ENCODE results near the gene P3H1. TPM values are rescaled to one million over a fixed set of nuclear protein-coding genes. Genes with fewer than 3 reads are reported as not detected.
A peak's percentile ranks its signal among the peaks of the same experiment; 100 is the strongest.
"Not testable (repeated sequence)": the region's sequence is repeated elsewhere in the genome, so short reads cannot be mapped to it uniquely, and the experiment has no call there.

P3H1 gene
- total and polyA plus RNA-seq, 3 experiments from 2014 or later: 11.1 to 38.5 (median 35.6) TPM

- CTCF ChIA-PET: no interaction called here
- H3K36me3 Mint-ChIP-seq: no peaks in the 10 kb centered on the region
- H3K36me3 ChIP-seq (ENCODE audit: insufficient read depth, low read length): no peaks in the 10 kb centered on the region
- H3K27ac ChIP-seq (ENCODE audit: low read depth, low read length): no peak overlapping the region
- H3K27me3 ChIP-seq (ENCODE audit: insufficient read depth, low read length, poor library complexity, severe bottlenecking): no peaks in the 10 kb centered on the region
- no peak overlapping the region for H3K27ac Mint-ChIP-seq
- H3K4me3 Mint-ChIP-seq: no peak overlapping the region
- peaks cover 0 to 7% (median 2%) of the 10 kb centered on the region in 3 donors for H3K4me1 Mint-ChIP-seq
- POLR2A ChIA-PET: no interaction called here
- H3K9me3 Mint-ChIP-seq: no peaks in the 10 kb centered on the region
- no peaks in the 10 kb centered on the region for H3K9me3 ChIP-seq (ENCODE audit: low read length)
- peaks cover 0 to 3% of the 10 kb centered on the region in 2 donors for H3K27me3 Mint-ChIP-seq
- no peak for DNase-seq
- no peak overlapping the region for H3K4me3 ChIP-seq (ENCODE audit: low read length)
- peaks cover 3% of the 10 kb centered on the region for H3K4me1 ChIP-seq (ENCODE audit: insufficient read depth, low read length)
Measured at GRCh38 chr1:42733415-42734200, 33.2 kb downstream of the P3H1 start.

GRCh38 chr1:42732126-42732680 is 34.6 kb downstream of the P3H1 start:
- DNase-seq: no peak
- H3K27me3 ChIP-seq (ENCODE audit: insufficient read depth, low read length, poor library complexity, severe bottlenecking): no peaks in the 10 kb centered on the region
- no peaks in the 10 kb centered on the region for H3K9me3 ChIP-seq (ENCODE audit: low read length)
- H3K36me3 Mint-ChIP-seq: no peaks in the 10 kb centered on the region
- ChIA-PET POLR2A (no interaction called here), CTCF (no interaction called here)
- H3K4me1 ChIP-seq (ENCODE audit: insufficient read depth, low read length): peaks cover under 1% of the 10 kb centered on the region
- no peaks in the 10 kb centered on the region for H3K9me3 Mint-ChIP-seq
- no peak overlapping the region for H3K4me3 ChIP-seq (ENCODE audit: low read length)
- H3K27me3 Mint-ChIP-seq: peaks cover 0 to 3% of the 10 kb centered on the region in 2 donors
- no peak overlapping the region for H3K27ac ChIP-seq (ENCODE audit: low read depth, low read length)
- peaks cover 0 to 4% (median 1%) of the 10 kb centered on the region in 3 donors for H3K4me1 Mint-ChIP-seq
- no peak overlapping the region for H3K4me3 Mint-ChIP-seq
- peak overlapping the region in 2 of 8 donors; percentile 3 to 45 for H3K27ac Mint-ChIP-seq
- no peaks in the 10 kb centered on the region for H3K36me3 ChIP-seq (ENCODE audit: insufficient read depth, low read length)

- Histone ChIP-seq H3K4me1 (ENCODE audit: insufficient read depth, low read length) (no peaks in the 10 kb centered on the region), H3K27ac (ENCODE audit: low read depth, low read length) (no peak overlapping the region), H3K9me3 (ENCODE audit: low read length) (no peaks in the 10 kb centered on the region), H3K27me3 (ENCODE audit: insufficient read depth, low read length, poor library complexity, severe bottlenecking) (no peaks in the 10 kb centered on the region), H3K4me3 (ENCODE audit: low read length) (no peak overlapping the region), H3K36me3 (ENCODE audit: insufficient read depth, low read length) (no peaks in the 10 kb centered on the region)
- ChIA-PET CTCF (no interaction called here), POLR2A (no interaction called here)
- no peaks in the 10 kb centered on the region for H3K36me3 Mint-ChIP-seq
- peaks cover 0 to 3% of the 10 kb centered on the region in 2 donors for H3K27me3 Mint-ChIP-seq
- no peaks in the 10 kb centered on the region for H3K9me3 Mint-ChIP-seq
- H3K4me3 Mint-ChIP-seq: no peak overlapping the region
- no peaks in the 10 kb centered on the region for H3K4me1 Mint-ChIP-seq
- no peak overlapping the region for H3K27ac Mint-ChIP-seq
- DNase-seq: no peak
Measured at GRCh38 chr1:42731585-42731984, 35.2 kb downstream of the P3H1 start.

GRCh38 chr1:42730988-42731387 is 35.8 kb downstream of the P3H1 start:
- no peaks in the 10 kb centered on the region for H3K4me1 ChIP-seq (ENCODE audit: insufficient read depth, low read length)
- H3K27ac ChIP-seq (ENCODE audit: low read depth, low read length): no peak overlapping the region
- H3K4me3 ChIP-seq (ENCODE audit: low read length): no peak overlapping the region
- H3K36me3 ChIP-seq (ENCODE audit: insufficient read depth, low read length): no peaks in the 10 kb centered on the region
- ChIA-PET CTCF (no interaction called here), POLR2A (no interaction called here)
- Mint-ChIP-seq H3K9me3 (no peaks in the 10 kb centered on the region), H3K27me3 (peaks cover 0 to 3% of the 10 kb centered on the region in 2 donors), H3K4me3 (no peak overlapping the region), H3K36me3 (no peaks in the 10 kb centered on the region), H3K4me1 (no peaks in the 10 kb centered on the region), H3K27ac (peak overlapping the region in 1 of 8 donors; percentile 42)
- H3K27me3 ChIP-seq (ENCODE audit: insufficient read depth, low read length, poor library complexity, severe bottlenecking): no peaks in the 10 kb centered on the region
- H3K9me3 ChIP-seq (ENCODE audit: low read length): no peaks in the 10 kb centered on the region
- DNase-seq: no peak

GRCh38 chr1:42730002-42730401 is 36.8 kb downstream of the P3H1 start:
- H3K9me3 Mint-ChIP-seq: no peaks in the 10 kb centered on the region
- no peak overlapping the region for H3K4me3 Mint-ChIP-seq
- Histone ChIP-seq H3K4me1 (ENCODE audit: insufficient read depth, low read length) (no peaks in the 10 kb centered on the region), H3K9me3 (ENCODE audit: low read length) (no peaks in the 10 kb centered on the region), H3K27ac (ENCODE audit: low read depth, low read length) (no peak overlapping the region), H3K27me3 (ENCODE audit: insufficient read depth, low read length, poor library complexity, severe bottlenecking) (no peaks in the 10 kb centered on the region), H3K4me3 (ENCODE audit: low read length) (no peak overlapping the region), H3K36me3 (ENCODE audit: insufficient read depth, low read length) (no peaks in the 10 kb centered on the region)
- ChIA-PET POLR2A (no interaction called here), CTCF (no interaction called here)
- no peak for DNase-seq
- H3K4me1 Mint-ChIP-seq: no peaks in the 10 kb centered on the region
- H3K27ac Mint-ChIP-seq: no peak overlapping the region
- H3K36me3 Mint-ChIP-seq: no peaks in the 10 kb centered on the region
- H3K27me3 Mint-ChIP-seq: peaks cover 0 to 3% of the 10 kb centered on the region in 2 donors

GRCh38 chr1:42725820-42726219 is 41.0 kb downstream of the P3H1 start:
- POLR2A ChIA-PET; H3K36me3 ChIP-seq (ENCODE audit: insufficient read depth, low read length); H3K4me3 Mint-ChIP-seq; H3K27me3 ChIP-seq (ENCODE audit: insufficient read depth, low read length, poor library complexity, severe bottlenecking); DNase-seq; H3K4me3 ChIP-seq (ENCODE audit: low read length); H3K9me3 Mint-ChIP-seq; H3K27me3 Mint-ChIP-seq; H3K27ac Mint-ChIP-seq; H3K9me3 ChIP-seq (ENCODE audit: low read length); H3K36me3 Mint-ChIP-seq; CTCF ChIA-PET; H3K4me1 ChIP-seq (ENCODE audit: insufficient read depth, low read length); H3K27ac ChIP-seq (ENCODE audit: low read depth, low read length); H3K4me1 Mint-ChIP-seq: not testable (repeated sequence)

GRCh38 chr1:42723511-42723910 is 43.3 kb downstream of the P3H1 start:
- Mint-ChIP-seq H3K36me3 (peaks cover 0 to 3% (median 0%) of the 10 kb centered on the region in 3 donors), H3K27ac (no peak overlapping the region), H3K4me3 (no peak overlapping the region), H3K9me3 (no peaks in the 10 kb centered on the region), H3K4me1 (no peaks in the 10 kb centered on the region), H3K27me3 (no peaks in the 10 kb centered on the region)
- no peaks in the 10 kb centered on the region for H3K36me3 ChIP-seq (ENCODE audit: insufficient read depth, low read length)
- H3K27me3 ChIP-seq (ENCODE audit: insufficient read depth, low read length, poor library complexity, severe bottlenecking): no peaks in the 10 kb centered on the region
- DNase-seq: no peak
- POLR2A ChIA-PET: no interaction called here
- no peak overlapping the region for H3K4me3 ChIP-seq (ENCODE audit: low read length)
- CTCF ChIA-PET: no interaction called here
- H3K4me1 ChIP-seq (ENCODE audit: insufficient read depth, low read length): no peaks in the 10 kb centered on the region
- H3K9me3 ChIP-seq (ENCODE audit: low read length): no peaks in the 10 kb centered on the region
- H3K27ac ChIP-seq (ENCODE audit: low read depth, low read length): no peak overlapping the region

GRCh38 chr1:42722403-42722802 is 44.4 kb downstream of the P3H1 start:
- not testable (repeated sequence) for H3K27me3 ChIP-seq (ENCODE audit: insufficient read depth, low read length, poor library complexity, severe bottlenecking); H3K9me3 Mint-ChIP-seq; H3K36me3 ChIP-seq (ENCODE audit: insufficient read depth, low read length); H3K4me1 ChIP-seq (ENCODE audit: insufficient read depth, low read length); DNase-seq; H3K4me3 ChIP-seq (ENCODE audit: low read length); H3K27me3 Mint-ChIP-seq; H3K27ac ChIP-seq (ENCODE audit: low read depth, low read length); H3K4me3 Mint-ChIP-seq; H3K27ac Mint-ChIP-seq; H3K4me1 Mint-ChIP-seq; H3K9me3 ChIP-seq (ENCODE audit: low read length)
- peaks cover 4 to 11% (median 9%) of the 10 kb centered on the region in 3 donors for H3K36me3 Mint-ChIP-seq
- POLR2A ChIA-PET: interaction anchor here (0.6 kb wide), 2 partner anchors 13 to 1067 kb away, joined by 5 to 10 read pairs; no protein-coding TSS in a partner anchor
- CTCF ChIA-PET: interaction anchor here (0.7 kb wide), 1 partner anchor 166 kb away, joined by 3 read pairs; no protein-coding TSS in a partner anchor
